ENCODE data around the gene EIF2AK2. TPM values are rescaled to one million over a fixed set of nuclear protein-coding genes. Genes with fewer than 3 reads are reported as not detected.

EIF2AK2 gene
- total RNA-seq, 6 donors from 2014 or later: 20.8 to 42.3 (median 29.5) TPM

GRCh38 chr2:37070931-37071330 lies 85.8 kb downstream of the EIF2AK2 start:
- DNase-seq: no peak
- ATAC-seq (ENCODE audit: low FRiP score in 2 of 2): no peak
- Histone ChIP-seq H3K9me3 (no peaks in the 10 kb centered on the region), H3K27ac (no peak overlapping the region), H3K36me3 (peaks cover 16 to 93% (median 39%) of the 10 kb centered on the region in 4 donors), H3K4me3 (no peak overlapping the region), H3K4me1 (no peaks in the 10 kb centered on the region), H3K27me3 (no peaks in the 10 kb centered on the region)
- WGBS, 2 donors: 97 to 100% methylated on average over 2 of the region's 2 CpGs
- TF ChIP-seq POLR2A (IDR thresholded peaks at IDR 0.05): no peak
- TF ChIP-seq EP300 (IDR thresholded peaks at IDR 0.05): no peak
- no peak for TF ChIP-seq POLR2AphosphoS5 (IDR thresholded peaks at IDR 0.05)
- TF ChIP-seq, protein P1, sequence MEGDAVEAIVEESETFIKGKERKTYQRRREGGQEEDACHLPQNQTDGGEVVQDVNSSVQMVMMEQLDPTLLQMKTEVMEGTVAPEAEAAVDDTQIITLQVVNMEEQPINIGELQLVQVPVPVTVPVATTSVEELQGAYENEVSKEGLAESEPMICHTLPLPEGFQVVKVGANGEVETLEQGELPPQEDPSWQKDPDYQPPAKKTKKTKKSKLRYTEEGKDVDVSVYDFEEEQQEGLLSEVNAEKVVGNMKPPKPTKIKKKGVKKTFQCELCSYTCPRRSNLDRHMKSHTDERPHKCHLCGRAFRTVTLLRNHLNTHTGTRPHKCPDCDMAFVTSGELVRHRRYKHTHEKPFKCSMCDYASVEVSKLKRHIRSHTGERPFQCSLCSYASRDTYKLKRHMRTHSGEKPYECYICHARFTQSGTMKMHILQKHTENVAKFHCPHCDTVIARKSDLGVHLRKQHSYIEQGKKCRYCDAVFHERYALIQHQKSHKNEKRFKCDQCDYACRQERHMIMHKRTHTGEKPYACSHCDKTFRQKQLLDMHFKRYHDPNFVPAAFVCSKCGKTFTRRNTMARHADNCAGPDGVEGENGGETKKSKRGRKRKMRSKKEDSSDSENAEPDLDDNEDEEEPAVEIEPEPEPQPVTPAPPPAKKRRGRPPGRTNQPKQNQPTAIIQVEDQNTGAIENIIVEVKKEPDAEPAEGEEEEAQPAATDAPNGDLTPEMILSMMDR (IDR thresholded peaks at IDR 0.05): no peak

DNA sequence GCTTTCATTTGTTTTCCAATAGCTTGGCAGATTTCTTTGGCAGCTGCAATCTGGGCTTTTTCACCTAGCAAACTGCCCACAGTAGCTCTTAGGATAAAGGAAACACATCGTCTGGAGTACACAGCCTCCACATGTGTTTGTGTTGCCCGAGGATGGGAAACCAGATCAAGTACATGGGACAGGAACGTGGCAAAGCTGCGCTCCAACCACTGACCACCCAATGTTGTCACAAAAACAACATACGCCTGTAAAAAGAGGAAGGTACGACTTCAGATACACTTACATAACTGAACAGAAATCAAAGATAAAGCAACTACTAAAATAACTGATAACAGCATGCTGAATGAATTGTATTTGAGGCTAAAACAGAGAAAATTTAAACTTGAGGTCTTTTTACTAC lies 88.1 kb downstream of the EIF2AK2 start:
- H3K9me3 ChIP-seq: no peaks in the 10 kb centered on the region
- no peak overlapping the region for H3K27ac ChIP-seq
- H3K27me3 ChIP-seq: no peaks in the 10 kb centered on the region
- H3K4me3 ChIP-seq: no peak overlapping the region
- ATAC-seq (ENCODE audit: low FRiP score in 2 of 2) (no peak), DNase-seq (no peak)
- WGBS, 2 donors: 72 to 89% methylated on average over 6 of the region's 6 CpGs
- TF ChIP-seq POLR2AphosphoS5 (IDR thresholded peaks at IDR 0.05): no peak
- no peak for TF ChIP-seq EP300 (IDR thresholded peaks at IDR 0.05)
- TF ChIP-seq POLR2A (IDR thresholded peaks at IDR 0.05): no peak
- H3K36me3 ChIP-seq: peaks cover 19 to 98% (median 47%) of the 10 kb centered on the region in 4 donors
- H3K4me1 ChIP-seq: no peaks in the 10 kb centered on the region

- no peak for DNase-seq
- Histone ChIP-seq H3K4me3 (no peak overlapping the region), H3K4me1 (no peaks in the 10 kb centered on the region), H3K27me3 (no peaks in the 10 kb centered on the region), H3K36me3 (peaks cover 8 to 98% (median 49%) of the 10 kb centered on the region in 4 donors), H3K9me3 (no peaks in the 10 kb centered on the region), H3K27ac (no peak overlapping the region)
- no peak for ATAC-seq (ENCODE audit: low FRiP score in 2 of 2)
- no peak for TF ChIP-seq POLR2A (IDR thresholded peaks at IDR 0.05)
- TF ChIP-seq, protein P1 (IDR thresholded peaks at IDR 0.05): no peak
- no peak for TF ChIP-seq EP300 (IDR thresholded peaks at IDR 0.05)
- no peak for TF ChIP-seq POLR2AphosphoS5 (IDR thresholded peaks at IDR 0.05)
- 95 to 96% methylated on average over 5 of the region's 5 CpGs for WGBS, 2 donors
Measured at GRCh38 chr2:37061776-37062175, 95.0 kb downstream of the EIF2AK2 start.

DNA sequence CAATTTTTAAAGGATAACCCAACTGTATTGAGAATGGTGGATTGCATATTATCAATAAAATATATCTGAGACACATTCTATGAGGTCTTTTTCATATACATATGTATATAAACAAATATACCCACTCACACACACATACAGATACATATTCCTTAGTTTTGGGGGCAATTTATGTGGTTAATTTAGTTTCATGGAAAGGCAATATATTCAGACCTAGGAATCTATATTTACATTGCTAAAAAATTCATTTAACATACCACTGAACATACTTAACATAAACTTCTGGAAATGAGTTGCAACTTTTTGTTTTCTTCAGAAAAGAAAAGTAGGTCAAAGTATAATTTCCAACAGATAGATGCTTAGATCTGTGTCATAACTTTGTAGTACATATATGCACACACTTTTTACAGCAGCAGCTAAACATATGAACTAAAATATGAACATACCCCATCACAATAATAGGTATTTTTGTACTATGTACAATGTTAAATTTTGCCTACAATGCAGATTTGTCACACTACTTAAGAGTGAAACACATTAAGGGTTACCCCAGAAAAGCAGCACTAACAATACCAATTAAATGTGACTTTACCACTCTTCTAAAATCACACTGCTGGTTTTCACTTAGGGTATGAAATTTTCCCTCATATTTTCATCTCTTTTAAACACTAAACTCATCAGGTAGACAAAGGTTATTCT lies 95.6 kb downstream of the EIF2AK2 start:
- Histone ChIP-seq H3K9me3 (no peaks in the 10 kb centered on the region), H3K27me3 (no peaks in the 10 kb centered on the region), H3K27ac (no peak overlapping the region), H3K36me3 (peaks cover 10 to 98% (median 51%) of the 10 kb centered on the region in 4 donors), H3K4me3 (no peak overlapping the region), H3K4me1 (no peaks in the 10 kb centered on the region)
- ATAC-seq (ENCODE audit: low FRiP score in 2 of 2) (no peak), DNase-seq (no peak)
- TF ChIP-seq POLR2AphosphoS5 (IDR thresholded peaks at IDR 0.05): no peak
- no peak for TF ChIP-seq POLR2A (IDR thresholded peaks at IDR 0.05)
- TF ChIP-seq, protein P1 (IDR thresholded peaks at IDR 0.05): no peak

DNA sequence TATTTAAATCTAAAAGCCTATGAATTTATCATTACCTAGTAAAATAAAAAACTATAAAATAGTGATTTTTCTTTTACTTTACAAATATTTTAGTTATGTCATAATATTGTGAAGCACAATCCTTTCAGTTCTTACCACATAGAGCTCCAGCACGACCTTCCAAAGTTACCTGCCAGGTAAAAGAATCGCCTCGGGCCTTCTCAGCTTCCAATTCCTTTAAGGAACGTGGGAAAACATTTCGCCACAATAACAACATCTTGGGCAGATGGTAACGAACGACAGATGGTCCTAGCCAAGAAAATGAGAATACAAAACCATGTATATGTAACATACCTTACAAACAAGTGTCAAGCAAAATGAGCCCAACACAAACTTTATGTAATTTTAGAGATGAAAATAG lies 96.3 kb downstream of the EIF2AK2 start:
- WGBS, 2 donors: 93 to 94% methylated on average over 7 of the region's 7 CpGs
- no peaks in the 10 kb centered on the region for H3K9me3 ChIP-seq

More for the DNA sequence above, 96.3 kb downstream of the EIF2AK2 start:
- H3K4me3 ChIP-seq: no peak overlapping the region
- H3K36me3 ChIP-seq: peaks cover 10 to 98% (median 52%) of the 10 kb centered on the region in 4 donors
- H3K4me1 ChIP-seq: no peaks in the 10 kb centered on the region
- TF ChIP-seq POLR2A (IDR thresholded peaks at IDR 0.05) (no peak), EP300 (IDR thresholded peaks at IDR 0.05) (no peak), POLR2AphosphoS5 (IDR thresholded peaks at IDR 0.05) (no peak)
- TF ChIP-seq, protein P1 (IDR thresholded peaks at IDR 0.05): no peak
- no peak overlapping the region for H3K27ac ChIP-seq
- DNase-seq (no peak), ATAC-seq (ENCODE audit: low FRiP score in 2 of 2) (no peak)
- no peaks in the 10 kb centered on the region for H3K27me3 ChIP-seq
